GM19395 (cell line): ENCODE measurements around the gene DYNC1H1.

Source experiments
- ATAC-seq: cut with Tn5 transposase; IDR thresholded peaks from one replicate; pipeline ENCODE4 v1.9.1; 2021; ENCODE audit warnings: mild to moderate bottlenecking, moderate library complexity; ENCODE audit not compliant: unreplicated experiment

Gene DYNC1H1

GRCh38 chr14:101964297-101965180, at the start of gene DYNC1H1:
DYNC1H1 (plus strand) TSS chr14:101964573; CDS start chr14:101964692, 119 bp downstream.
- peak; percentile 73 for ATAC-seq

DNA sequence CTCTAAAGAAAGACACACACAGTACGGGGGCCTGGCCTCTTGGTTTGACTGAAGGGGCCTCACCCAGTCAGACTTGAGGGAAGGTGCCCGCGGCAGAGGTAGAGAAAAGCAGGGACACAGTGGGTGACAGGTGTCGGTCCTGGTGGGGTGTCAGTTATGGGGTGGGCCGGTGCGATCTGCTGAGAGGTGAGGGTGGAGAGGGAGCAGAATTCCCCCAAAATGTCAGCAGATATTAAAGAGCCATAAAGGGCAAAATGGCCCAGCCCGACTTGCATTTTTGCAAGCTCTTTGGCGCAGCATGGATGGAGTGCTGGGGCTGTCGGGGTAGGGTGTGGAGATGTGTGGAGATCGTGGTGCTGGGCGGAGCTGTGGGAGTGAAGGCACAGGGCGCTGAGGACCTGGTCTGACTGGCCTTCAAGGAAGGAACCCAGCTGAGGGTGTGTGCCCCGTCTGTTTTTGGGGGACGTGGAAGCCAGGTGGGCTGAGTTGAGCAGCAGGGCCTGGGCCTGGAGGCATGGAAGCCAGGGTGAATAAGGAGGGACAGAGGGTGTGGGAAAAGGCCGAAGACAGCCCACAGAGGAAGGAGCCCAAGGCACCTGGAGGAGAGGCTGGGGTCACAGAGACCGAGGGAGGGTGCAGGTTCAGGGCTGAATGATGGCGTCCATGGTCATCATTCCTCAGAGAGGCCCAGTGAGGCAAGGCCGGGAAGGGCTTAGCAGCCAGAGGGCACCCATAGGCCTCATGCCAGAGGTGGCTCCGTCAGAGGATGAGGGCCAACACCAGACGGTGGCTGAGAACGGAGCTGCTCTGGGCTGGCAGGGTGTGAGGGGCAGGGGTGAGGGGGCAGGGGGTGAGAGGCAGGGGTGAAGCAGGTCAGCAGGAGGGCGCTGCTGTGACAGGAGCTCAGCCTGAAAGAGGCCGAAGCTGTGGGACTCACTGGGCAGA, 48.2 kb upstream of the DYNC1H1 start:
- ATAC-seq, result no peak

- no peak for ATAC-seq
Measured at GRCh38 chr14:101916816-101917412, 47.5 kb upstream of the DYNC1H1 start.

- ATAC-seq, result no peak
Measured at GRCh38 chr14:101917413-101918017, 46.9 kb upstream of the DYNC1H1 start.

GRCh38 chr14:101918065-101918989, 46.0 kb upstream of the DYNC1H1 start:
- ATAC-seq, result no peak

DNA sequence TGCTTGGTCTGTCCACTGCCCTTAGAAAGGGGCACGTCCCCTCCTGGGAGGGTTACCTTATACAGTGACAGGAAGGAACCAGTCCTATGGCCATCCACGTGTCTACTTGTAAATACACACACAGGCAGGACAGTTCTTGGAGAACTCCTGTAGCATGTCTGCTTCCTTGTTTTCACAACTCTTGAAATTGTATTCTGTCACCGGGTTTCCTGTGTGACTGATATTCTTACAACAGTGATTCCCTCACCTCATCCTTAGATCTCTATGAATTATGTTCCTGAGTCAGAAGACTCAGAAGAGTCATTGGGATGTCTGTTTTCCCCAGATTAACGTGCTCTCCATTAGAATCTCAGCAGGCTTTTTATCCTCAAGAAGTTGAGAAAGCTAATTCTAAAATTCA, 44.1 kb upstream of the DYNC1H1 start:
- no peak for ATAC-seq

DNA sequence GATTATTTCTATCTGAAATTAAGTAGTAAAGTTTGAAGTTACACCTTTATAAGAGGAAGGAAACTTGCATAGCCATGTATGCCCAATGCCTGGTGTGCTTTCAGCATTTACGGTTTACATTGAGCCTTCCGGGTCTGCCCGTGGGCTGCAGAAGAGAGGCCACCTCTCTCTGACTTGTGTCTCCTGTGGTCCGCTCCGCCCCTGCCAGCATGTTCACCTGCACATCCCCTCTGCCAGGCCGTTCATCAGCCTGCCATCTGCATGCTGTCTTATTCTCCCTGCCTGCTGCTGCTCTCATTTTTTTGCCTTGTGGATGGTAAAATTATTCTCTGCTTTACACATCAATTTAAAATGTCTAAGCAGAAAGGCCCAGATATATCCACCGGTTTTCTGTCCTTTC, 41.5 kb upstream of the DYNC1H1 start:
- no peak for ATAC-seq

GRCh38 chr14:101925152-101925551, 39.2 kb upstream of the DYNC1H1 start:
- no peak for ATAC-seq

DNA sequence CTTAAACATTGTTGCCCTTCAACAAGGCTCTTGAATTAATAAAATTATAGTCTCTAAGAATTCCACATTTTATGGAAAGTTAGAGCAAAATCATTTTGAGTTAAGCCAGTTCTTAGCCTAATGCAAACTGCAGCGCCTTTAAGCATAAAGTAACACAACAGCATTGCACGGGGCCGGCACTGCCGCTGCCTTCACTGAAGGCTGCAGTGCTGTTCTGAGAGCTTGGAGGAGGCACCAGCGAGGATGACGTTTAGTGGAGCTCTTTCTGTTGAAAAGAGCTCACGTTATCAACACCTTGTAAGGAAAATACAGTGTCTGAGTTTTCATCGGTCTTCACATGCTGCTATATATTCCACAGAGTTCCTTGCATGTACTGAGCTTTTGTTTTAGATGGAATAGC, 38.3 kb upstream of the DYNC1H1 start:
- ATAC-seq, result no peak

GRCh38 chr14:101926620-101927019, 37.8 kb upstream of the DYNC1H1 start:
- no peak for ATAC-seq

DNA sequence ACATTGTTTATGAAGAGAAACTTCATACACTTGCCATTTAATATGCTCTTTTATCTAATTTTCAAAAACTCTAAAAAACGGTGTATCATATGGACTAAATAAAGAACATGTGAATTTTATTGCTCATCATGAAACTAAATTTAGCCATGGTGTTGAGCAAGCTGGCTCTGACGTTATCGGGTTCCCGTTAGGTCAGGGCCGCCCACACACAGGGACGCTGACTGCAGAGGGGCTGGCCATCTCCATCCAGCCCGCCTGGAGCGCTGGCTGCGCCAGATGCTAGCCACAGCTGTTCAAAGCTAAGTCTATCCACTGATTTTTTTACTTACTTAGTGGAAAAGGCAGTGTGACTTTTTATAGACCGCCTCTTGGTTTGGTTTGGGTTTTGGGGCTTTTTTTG, 36.5 kb upstream of the DYNC1H1 start:
- no peak for ATAC-seq

DNA sequence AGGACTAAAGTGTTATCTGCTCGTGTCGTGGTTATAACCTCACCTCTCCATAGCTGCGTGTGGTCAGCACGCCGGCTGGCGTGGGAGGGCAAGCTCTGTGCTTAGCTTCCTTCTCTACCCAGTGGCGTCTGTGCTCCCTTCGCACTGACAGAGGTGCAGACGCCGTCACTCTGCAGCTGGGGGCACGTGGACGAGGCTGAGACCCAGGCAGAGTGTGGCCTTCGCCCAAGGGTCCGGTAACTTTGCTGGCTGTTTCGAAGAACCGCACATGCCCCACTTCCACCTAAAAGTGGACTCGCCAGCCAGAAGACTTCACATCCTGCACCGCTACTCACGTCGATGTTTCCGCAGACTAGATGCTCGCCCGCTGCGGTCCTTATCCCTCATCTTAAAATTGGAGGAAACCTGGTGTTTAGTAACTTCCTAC, 35.9 kb upstream of the DYNC1H1 start:
- ATAC-seq, result no peak

GRCh38 chr14:101929096-101929495, 35.3 kb upstream of the DYNC1H1 start:
- no peak for ATAC-seq

DNA sequence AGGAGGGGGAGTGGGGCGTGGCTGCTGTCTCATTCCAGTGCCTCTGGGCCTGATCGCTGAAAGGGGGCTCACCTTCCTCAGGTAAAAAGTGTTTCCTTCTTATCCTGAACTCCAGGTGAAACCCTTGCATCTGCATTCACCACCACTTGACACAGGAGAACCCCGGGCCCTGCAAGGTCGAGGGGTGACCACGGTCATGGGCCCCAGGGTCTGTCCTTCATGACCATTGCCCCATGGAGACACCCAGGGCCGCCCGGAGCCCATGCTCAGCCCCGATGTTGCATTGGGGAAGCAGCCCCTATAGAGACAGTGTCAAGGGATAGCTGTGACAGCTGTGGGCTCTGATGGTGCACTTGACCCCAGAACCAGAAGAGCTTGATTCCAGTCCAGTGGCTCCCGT, 34.4 kb upstream of the DYNC1H1 start:
- no peak for ATAC-seq

DNA sequence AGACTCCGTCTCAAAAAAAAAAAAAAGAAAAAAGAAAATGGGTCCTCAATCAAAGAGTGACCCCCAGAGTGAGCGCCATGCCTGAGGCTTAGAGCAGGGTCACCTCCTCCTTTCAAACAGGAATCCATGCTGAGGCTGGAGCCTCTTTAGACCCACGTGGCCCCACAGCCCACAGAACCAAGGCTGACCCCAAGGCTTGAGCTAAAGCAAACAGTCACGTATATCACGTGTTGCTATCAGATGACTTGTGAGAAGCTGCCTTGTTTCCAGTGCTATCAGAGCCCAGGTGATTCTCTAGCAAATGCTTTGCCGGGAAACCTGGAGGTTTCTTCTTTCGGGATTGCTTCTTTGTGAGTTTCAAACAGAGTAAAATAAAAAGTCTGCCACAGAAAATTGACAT, 31.7 kb upstream of the DYNC1H1 start:
- no peak for ATAC-seq

- ATAC-seq, result no peak
Measured at GRCh38 chr14:101933209-101933608, 31.2 kb upstream of the DYNC1H1 start.

DNA sequence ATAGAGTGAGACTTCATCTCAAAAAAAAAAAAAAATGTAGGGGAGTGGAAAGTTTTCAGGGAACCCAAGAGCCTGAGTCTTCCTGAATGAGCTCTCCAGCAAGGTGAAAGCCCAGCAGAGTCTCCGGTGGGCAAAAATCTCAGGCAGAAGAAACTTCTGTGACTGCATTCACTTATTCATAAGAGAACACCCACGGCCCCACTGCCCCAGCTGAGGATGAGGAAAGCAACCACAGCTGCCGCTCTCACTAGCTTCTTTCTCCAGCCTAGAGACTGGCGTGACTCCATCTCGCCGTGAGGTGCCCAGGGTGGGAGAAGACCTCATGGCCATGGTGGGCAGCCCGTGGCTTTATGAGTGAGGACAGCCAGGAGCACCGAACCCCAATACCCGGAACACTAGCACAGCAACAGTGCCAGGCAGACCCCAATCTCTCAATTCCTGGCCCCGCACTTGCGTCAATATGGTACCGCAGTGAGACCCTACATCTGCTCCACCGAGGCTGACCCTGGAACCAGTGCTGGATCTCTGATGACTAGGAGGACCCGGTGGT, 29.7 kb upstream of the DYNC1H1 start:
- ATAC-seq, result no peak

- ATAC-seq, result no peak
Measured at GRCh38 chr14:101937926-101938767, 26.2 kb upstream of the DYNC1H1 start.
